Adrenal gland (tissue), 12 donors: ENCODE data around the gene SLC29A1. TPM values are rescaled to one million over a fixed set of nuclear protein-coding genes. Genes with fewer than 3 reads are reported as not detected.

Experiments
- DNase-seq, 7 donors: peaks; one replicate each; pipeline ENCODE4 v3.0.0-alpha.2; 2019 to 2020
- H3K27ac ChIP-seq, 5 donors: fragments of 200-600 bp; sonication (generic) in 4 of 5; 1 replicate in 3 of 5; 2 replicates in 2 of 5; pipeline versions ENCODE4 v1.5.1 to v1.8.0; 2016 to 2020; ENCODE audit warnings: mild to moderate bottlenecking in 1 of 5
- H3K27me3 ChIP-seq: fragments of 200-600 bp; 2 replicates; pipeline ENCODE4 v1.8.0; 2021
- H3K36me3 ChIP-seq, 2 donors: fragments of 200-600 bp; replicated peaks in 1 of 2; 1 replicate in 1 of 2; 2 replicates in 1 of 2; pipeline versions ENCODE4 v1.5.1 to v1.8.0; 2018 to 2022
- H3K4me1 ChIP-seq, 2 donors: fragments of 200-600 bp; replicated peaks in 1 of 2; 1 replicate in 1 of 2; 2 replicates in 1 of 2; pipeline versions ENCODE4 v1.5.1 to v1.8.0; 2018 to 2021
- H3K4me3 ChIP-seq, 4 donors: fragments of 200-600 bp; sonication (generic) in 3 of 4; one replicate each; pipeline ENCODE4 v1.5.1; 2016 to 2018
- H3K9me3 ChIP-seq, 3 donors: fragments of 200-600 bp; sonication (generic) in 1 of 3; replicated peaks in 1 of 3; 1 replicate in 2 of 3; 2 replicates in 1 of 3; pipeline versions ENCODE4 v1.5.1 to v1.8.0; 2016 to 2021
- POLR2A ChIP-seq, 2 donors: fragments of 450-650 bp; IDR thresholded peaks; one replicate each; pipeline ENCODE4 v1.6.1; 2017; ENCODE audit warnings: antibody characterized with exemption in 2 of 2, mild to moderate bottlenecking in 2 of 2, moderate library complexity in 1 of 2
- WGBS, 4 donors: extraction: QIAGEN DNeasy Blood & Tissue Kit in 2 of 4; methylation state at CpG; one replicate each; pipeline versions ENCODE4 v1.1.5 to v1.1.7; 2013 to 2017; 5-methylcytosine and 5-hydroxymethylcytosine counted together
- intact Hi-C, 2 donors: fragments of 100-400 bp; cut with DNase I; formaldehyde crosslinking; loops; one replicate each; pipeline versions ENCODE4 v1.14.1 to v1.15.0; 2022 to 2023
- polyA plus RNA-seq, 3 donors: library from polyadenylated mRNA; stranded (reverse); fragments of 200-250 nt in 2 of 3; fragments of 350-450 nt in 1 of 3; fragmentation: Illumina TruSeq in 1 of 3; extraction: RNeasy Lipid Tissue Mini Kit (QIAGEN cat#74804) in 1 of 3; gene quantifications; one replicate each; pipeline ENCODE4 v1.2.3, GENCODE V29; 2013 to 2014
- total RNA-seq, 9 donors: library from RNA; depleted of rRNA in 4 of 9; stranded (reverse); fragments of >200 nt in 4 of 9; fragments of 120-200 nt in 1 of 9; fragmentation: NEBNext Ultra II Directional in 1 of 9; extraction: Animal tissue kit (Norgen Biotek cat#: 25700) in 1 of 9; gene quantifications; one replicate each; pipeline versions ENCODE4 v1.1.0 to v1.2.4, GENCODE V29; 2013 to 2023
- TF ChIP-seq, protein P1 (sequence below), 6 experiments: fragments of 450-650 bp in 4 of 6; fragments of 200-600 bp in 2 of 6; sonication (generic) in 1 of 6; IDR thresholded peaks; 1 replicate in 5 of 6; 2 replicates in 1 of 6; pipeline versions ENCODE4 v1.5.1 to v1.8.0; 2016 to 2021; ENCODE audit warnings: antibody characterized with exemption in 6 of 6, mild to moderate bottlenecking in 2 of 6, moderate library complexity in 1 of 6
- donor health status: healthy with polysubstance abuse.
- donor health status: Bipolar disorder and iron deficiency.
- donor health status: DM: yes; HTN: yes; CAD: no.
- donor health status: DM: no; HTN: no; CAD: no.
- donor health status: DM: no; HTN: no; CAD: no.
- donor health status: DM: yes; HTN: yes; CAD: no.

SLC29A1 gene
- total and polyA plus RNA-seq, 12 donors = 48.6 to 356 (median 134) TPM

DNA sequence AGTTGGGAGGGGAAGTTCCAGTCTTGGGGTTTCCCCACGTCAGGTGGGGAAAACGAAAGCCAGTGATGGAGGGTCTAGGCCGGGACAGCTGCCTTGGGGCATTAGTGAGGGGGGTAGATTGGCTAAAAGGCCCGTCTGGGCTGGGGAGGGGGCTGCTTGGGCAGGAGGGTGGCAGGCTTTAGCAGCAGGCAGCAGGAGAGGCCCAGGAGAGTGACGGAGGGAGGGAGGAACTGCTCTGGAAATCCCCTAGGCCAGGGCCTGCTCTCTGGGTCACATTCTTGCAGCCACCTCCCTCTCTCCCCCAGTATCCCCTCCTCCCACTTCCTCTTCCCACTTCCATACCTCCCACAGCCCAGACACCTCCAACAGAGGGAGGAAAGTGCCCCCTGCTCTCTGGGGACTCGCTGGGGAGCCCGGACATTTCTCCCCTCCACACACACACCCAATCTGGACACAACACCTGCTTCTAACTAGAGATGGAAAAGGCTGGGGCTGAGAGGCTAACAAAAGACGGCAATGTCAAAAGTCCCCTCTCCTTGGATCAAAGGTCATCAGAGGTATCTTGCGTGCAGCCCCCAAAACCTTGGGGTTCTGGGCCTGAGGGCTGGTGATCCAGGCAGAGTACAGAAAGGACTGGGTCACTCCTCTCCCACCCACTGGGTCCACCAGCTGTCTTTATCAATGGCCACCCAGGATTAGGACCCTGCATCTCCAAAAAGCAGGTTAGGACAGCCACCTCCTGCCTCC, 40.1 kb downstream of the SLC29A1 start:
- DNase-seq = no peak
- Histone ChIP-seq H3K27me3 (no peaks in the 10 kb centered on the region), H3K4me1 (peaks cover 21 to 28% of the 10 kb centered on the region in 2 donors), H3K36me3 (peaks cover 0 to 6% of the 10 kb centered on the region in 2 donors), H3K27ac (no peak overlapping the region), H3K4me3 (peak overlapping the region in 1 of 4 donors; percentile 68), H3K9me3 (no peaks in the 10 kb centered on the region)
- WGBS, 4 donors = 49 to 55% (median 52%) methylated on average over 9 of the region's 9 CpGs
- intact Hi-C loops = no loop called here
- TF ChIP-seq, protein P1, sequence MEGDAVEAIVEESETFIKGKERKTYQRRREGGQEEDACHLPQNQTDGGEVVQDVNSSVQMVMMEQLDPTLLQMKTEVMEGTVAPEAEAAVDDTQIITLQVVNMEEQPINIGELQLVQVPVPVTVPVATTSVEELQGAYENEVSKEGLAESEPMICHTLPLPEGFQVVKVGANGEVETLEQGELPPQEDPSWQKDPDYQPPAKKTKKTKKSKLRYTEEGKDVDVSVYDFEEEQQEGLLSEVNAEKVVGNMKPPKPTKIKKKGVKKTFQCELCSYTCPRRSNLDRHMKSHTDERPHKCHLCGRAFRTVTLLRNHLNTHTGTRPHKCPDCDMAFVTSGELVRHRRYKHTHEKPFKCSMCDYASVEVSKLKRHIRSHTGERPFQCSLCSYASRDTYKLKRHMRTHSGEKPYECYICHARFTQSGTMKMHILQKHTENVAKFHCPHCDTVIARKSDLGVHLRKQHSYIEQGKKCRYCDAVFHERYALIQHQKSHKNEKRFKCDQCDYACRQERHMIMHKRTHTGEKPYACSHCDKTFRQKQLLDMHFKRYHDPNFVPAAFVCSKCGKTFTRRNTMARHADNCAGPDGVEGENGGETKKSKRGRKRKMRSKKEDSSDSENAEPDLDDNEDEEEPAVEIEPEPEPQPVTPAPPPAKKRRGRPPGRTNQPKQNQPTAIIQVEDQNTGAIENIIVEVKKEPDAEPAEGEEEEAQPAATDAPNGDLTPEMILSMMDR (IDR thresholded peaks at IDR 0.05) = no peak
- TF ChIP-seq POLR2A (IDR thresholded peaks at IDR 0.05) = no peak

DNA sequence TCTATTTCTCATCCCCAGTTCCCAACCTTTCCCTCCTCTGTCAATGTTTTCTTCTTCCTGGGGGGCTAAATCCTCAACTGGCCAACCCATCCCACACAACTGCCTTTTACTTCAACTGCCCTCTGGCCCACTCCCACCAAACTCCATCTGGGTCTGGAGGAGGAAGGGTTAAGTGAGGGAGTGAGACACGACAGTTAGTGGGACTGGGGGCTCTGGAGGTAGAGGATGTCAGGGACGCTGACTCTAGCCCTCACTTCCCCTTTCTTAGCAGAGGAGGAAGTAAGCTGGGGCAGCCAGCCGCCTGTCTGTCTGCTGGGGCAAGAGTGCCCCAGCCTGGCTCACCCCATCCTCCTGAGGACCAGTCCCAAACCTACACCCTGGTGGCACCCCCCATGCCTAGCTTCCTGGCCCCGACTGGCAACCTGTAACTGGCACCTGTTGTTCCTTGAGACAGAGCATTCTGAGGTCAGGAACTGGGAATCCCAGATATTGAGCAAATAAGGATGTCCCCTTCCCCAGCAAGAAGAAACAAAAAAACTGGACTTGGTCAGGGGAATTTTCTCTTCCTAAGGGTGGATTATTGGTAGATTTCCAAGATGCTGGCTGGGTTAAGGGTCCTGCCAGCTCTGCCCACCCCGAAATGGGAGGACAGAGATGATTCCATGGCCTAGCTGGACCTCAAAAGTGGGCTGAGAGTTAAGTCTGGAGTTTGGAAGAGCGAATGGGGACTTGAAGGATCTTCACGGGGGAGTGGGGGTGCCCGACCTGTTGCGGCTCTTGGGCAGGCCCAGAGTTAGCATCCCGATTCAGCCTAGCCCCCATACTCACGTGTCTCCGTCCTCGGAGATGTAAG, 41.0 kb downstream of the SLC29A1 start:
- intact Hi-C loops = no loop called here
- no peaks in the 10 kb centered on the region for H3K9me3 ChIP-seq
- no peaks in the 10 kb centered on the region for H3K27me3 ChIP-seq
- 10 to 18% (median 15%) methylated on average over 10 to 13 of the region's 13 CpGs for WGBS, 4 donors
- H3K36me3 ChIP-seq = peaks cover 0 to 6% of the 10 kb centered on the region in 2 donors
- peaks cover 21 to 28% of the 10 kb centered on the region in 2 donors for H3K4me1 ChIP-seq
- no peak for TF ChIP-seq POLR2A (IDR thresholded peaks at IDR 0.05)
- TF ChIP-seq, protein P1 (IDR thresholded peaks at IDR 0.05) = no peak
- H3K27ac ChIP-seq = peak overlapping the region in 3 of 5 donors; percentile 60 to 85 (median 82)
- DNase-seq = peak in 3 of 7 donors; percentile 36 to 48 (median 40)
- peak overlapping the region in 3 of 4 donors; percentile 60 to 68 (median 64) for H3K4me3 ChIP-seq

DNA sequence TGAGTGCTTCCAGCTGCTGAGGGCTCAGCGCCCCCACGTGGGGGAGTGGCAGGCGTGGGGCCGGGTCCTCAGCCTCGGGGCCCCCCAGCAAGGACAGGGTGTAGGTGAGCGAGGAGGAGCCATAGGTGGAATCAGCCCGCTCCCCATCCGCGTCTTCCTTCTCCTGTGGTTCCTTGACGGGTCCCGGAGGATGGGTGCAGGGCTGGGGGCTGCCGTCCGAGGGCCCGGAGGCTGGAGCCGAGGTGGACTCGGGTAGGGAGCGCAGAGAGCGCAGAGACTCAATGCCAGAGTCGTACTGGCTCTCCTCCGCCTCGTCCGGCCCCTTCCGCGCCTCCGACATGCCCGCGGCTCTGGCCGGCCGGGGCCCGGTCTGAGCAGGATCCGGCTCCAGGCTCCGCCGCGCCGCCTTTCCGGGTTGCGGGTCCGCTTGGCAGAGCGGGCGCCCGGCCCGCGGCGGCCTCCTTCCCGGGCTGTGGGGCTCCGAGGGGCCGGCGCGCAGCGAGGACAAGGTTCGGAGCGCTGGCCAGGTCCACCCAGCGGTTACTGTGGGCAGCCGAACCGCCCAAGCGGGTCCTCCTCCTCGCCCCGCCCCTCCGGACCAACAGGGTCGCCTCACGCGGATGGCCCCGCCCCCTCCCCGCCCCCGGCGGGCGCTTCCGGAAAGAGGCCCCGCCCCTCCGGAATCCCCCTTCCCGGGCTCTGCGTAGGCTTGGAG, 41.8 kb downstream of the SLC29A1 start, which contains the start of gene NFKBIE:
NFKBIE (minus strand) TSS at position 545 of the 715 bp plus-strand sequence; CDS start at position 340, 205 bp downstream.
- DNase-seq = peak; percentile 93 to 97 (median 96)
- Histone ChIP-seq H3K27me3 (no peaks in the 10 kb centered on the region), H3K27ac (peak within 1 kb of the TSS; percentile 41 to 85 (median 73)), H3K9me3 (no peaks in the 10 kb centered on the region), H3K36me3 (peaks cover 0 to 1% of the 10 kb centered on the region in 2 donors), H3K4me1 (peaks cover 21 to 28% of the 10 kb centered on the region in 2 donors), H3K4me3 (peak within 1 kb of the TSS in 3 of 4 donors; percentile 60 to 68 (median 64))
- WGBS, 4 donors = 0% methylated on average over 1 to 72 of the region's 72 CpGs
- TF ChIP-seq POLR2A (IDR thresholded peaks at IDR 0.05) = peak; percentile 71 to 81
- TF ChIP-seq, protein P1 (IDR thresholded peaks at IDR 0.05) = peak in 4 of 6 experiments; percentile 10 to 34 (median 14)
- intact Hi-C loops = no loop called here
